ENCODE data around the gene DNAH11. TPM values are rescaled to one million over a fixed set of nuclear protein-coding genes. Genes with fewer than 3 reads are reported as not detected.

Gene DNAH11
- total RNA-seq, 2 donors from 2014 or later: 0.02 to 9.9 TPM

Other genes with a start within 250 kb of the DNAH11 start
- 10 to 100 TPM; 15.9 to 32.7 TPM for gene SP4, start 115.0 kb upstream of the DNAH11 start, total RNA-seq

Measured in activated naive CD4-positive, alpha-beta T cell treated with anti-CD3 and anti-CD28 coated beads, Interleukin-2, amount 50 U/mL, for 72 hours (primary cell).